Breast epithelium (tissue), 3 donors: ENCODE results near the gene LINGO1.

Experiments used
- CTCF ChIP-seq, 3 donors: fragments of 450-650 bp; IDR thresholded peaks; one replicate each; pipeline ENCODE4 v1.5.1; 2016 to 2017; ENCODE audit warnings: antibody characterized with exemption in 3 of 3, mild to moderate bottlenecking in 3 of 3, moderate library complexity in 3 of 3
- POLR2A ChIP-seq: fragments of 450-650 bp; IDR thresholded peaks from one replicate; pipeline ENCODE4 v1.6.1; 2016; ENCODE audit warnings: antibody characterized with exemption, mild to moderate bottlenecking, moderate library complexity
- POLR2AphosphoS5 ChIP-seq, 3 donors: sonication (generic); formaldehyde crosslinking; IDR thresholded peaks; one replicate each; pipeline ENCODE4 v1.6.1; 2017; ENCODE audit warnings: antibody characterized with exemption in 3 of 3

DNA sequence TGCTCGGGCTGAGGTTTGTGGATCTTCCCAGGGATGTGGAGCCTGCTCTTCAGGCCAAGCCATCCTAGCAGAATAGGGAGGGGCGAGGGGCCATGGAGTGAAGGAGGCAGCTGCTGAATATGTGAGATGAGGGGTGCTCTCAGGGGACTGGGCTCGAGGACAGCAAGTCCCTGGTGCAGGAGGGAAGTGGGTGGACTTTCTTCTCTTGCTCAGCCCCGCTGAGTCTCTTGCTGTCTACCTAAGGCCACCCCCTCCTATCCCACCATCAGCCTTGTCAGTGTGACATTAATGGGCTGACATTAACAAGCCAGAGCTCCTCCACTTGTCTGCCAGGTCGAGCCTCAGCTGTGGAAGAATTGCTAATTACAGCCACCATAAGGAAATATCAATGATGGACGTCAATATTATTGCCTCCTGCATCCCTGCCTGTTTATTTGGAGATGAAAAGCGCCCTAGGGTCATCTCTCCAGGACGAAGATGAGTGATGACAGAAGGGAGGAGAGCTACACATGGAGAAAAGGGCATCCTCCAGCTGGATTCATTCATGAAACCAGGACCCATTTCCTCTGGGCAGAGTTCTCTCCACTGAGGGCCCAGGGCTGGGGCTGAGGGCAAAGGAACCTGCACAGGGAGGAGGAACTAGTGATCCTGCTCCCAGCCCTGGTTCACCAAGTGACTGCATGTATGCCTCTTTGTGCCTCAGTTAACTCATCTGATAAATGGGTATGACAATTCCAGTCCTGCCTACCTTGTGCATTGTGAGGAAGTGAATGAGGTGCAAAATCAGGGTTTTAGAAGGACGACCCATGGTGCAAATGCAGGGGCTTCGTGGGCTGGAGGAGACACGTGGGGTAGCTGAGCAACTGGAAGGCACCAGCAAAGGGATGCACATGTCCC lies 34.9 kb upstream of the LINGO1 start:
- TF ChIP-seq CTCF (IDR thresholded peaks at IDR 0.05) (no peak), POLR2A (no peak), POLR2AphosphoS5 (IDR thresholded peaks at IDR 0.05) (no peak)
